IPS DF 4.7 (cell line): ENCODE results near the gene DEGS1.
"Not testable (repeated sequence)": the region's sequence is repeated elsewhere in the genome, so short reads cannot be mapped to it uniquely, and the experiment has no call there.

Experiments used
- DNase-seq: peaks from one replicate; pipeline ENCODE4 v3.0.0-alpha.2; 2013; ENCODE audit warnings: low spot score; ENCODE audit errors: extremely low read depth

DEGS1 gene

DNA sequence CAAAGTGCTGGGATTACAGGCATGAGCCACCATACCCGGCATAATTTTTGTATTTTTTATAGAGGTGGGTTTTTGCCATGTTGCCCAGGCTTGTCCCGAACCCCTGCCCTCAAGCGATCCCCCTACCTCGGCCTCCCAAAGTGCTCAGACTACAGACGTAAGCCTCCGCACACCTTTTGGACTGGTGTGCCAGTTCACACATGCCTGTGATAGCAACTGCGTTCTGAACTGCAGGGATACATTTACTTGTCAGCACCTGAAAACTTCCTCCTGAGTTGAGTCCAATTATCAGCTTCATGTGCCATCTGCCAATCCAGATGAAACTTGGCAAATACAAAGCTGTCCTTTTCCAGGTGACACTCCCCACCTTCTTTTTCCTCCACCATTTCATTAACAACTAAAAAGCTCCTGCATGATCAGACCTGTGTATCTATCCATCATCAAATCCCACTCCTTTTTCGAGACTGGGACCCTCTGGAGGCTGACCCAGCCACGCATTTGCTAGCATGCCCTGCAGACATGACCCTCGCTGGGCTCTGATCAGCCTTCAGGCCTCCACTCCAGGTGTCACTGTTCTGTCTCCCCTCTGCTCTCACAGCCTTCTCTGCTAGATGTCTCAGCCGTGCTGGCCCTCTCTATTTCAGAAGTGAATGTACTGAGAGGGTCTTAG is 2.1 kb upstream of the DEGS1 start:
- no peak for DNase-seq

DNA sequence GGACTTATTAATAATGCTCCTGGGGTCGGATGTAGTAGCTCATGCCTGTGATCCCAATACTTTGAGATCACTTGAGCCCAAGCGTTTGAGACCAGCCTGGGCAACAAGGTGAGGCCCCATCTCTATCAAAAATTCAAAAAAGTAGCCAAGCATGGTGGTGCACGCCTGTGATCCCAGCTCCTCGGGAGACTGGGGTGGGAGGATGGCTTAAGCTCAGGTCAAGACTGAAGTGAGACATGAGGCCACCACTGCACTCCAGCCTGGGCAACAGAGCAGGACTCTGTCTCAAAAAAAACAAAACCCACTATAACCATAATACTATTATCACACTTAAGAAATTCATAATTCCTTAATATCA is 1.6 kb upstream of the DEGS1 start:
- no peak for DNase-seq

DNA sequence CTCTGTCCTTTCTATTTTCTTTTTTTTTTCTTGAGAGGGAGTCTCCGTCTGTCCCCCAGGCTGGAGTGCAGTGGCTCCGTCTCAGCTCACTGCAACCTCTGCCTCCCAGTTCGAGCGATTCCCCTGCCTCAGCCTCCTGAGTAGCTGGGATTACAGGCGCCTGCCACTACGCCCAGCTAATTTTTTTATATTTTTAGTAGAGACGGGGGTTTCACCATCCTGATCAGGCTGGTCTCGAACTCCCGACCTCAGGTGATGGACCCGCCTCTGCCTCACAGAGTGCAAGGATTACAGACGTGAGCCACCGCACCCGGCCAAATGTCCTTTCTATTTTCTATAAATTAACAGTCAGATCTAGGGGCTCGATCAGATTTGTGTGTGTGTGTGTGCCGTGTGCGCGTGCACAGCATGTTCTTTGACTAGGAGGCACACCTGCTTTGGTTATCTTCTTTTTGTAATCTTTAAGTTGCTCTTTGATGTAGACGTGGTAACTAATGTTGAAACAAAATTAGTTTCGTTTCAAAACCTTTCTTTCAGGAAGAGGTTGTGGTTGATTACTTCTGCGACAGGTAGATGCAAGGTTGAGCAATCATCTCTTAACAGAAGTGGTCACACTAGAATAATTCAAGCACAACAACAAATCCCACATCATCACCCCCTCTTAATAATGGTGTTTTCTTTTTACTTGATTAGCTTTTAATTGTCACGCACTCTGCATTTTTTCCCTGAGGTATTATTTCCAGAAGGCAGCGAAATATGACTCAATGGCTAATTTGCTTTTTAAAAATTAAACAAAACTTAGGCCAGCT is 779 bp upstream of the DEGS1 start:
- no peak for DNase-seq

DNA sequence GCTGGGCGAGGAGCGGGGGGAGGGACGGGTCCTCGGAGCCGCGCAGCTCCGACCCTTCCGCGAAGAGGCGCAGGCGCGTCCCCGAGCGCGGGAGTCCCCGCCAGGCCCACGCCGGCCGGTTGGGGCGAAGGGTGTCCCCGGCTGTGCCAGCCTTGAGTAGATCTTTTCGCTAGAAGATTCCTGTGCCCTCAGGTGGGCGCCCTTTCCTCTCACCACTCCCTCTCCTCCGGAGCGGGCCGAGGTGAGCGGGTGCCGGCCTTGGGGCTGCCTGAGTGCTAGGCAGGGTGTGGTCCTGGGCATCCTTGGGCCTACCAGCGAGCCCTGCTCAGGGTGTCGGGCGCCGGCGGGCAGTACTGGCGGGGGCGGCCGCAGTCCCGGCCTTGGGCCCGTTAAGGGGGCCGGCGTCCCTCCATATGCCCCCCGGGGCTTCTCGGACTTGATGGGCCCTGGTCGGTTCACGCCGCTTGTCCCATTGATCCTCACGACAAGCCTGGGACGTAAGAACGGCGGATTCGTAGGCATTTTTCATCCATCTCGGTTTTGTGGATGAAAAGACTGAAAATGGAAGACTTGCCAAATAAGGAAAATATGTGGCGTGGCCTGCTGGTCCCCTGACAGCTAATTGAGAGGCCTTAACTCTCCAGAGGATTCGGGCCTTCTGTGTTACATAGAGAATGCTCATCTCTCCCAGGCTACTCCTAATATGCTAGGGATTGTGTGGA is 712 bp downstream of the DEGS1 start:
- DNase-seq, result no peak

DNA sequence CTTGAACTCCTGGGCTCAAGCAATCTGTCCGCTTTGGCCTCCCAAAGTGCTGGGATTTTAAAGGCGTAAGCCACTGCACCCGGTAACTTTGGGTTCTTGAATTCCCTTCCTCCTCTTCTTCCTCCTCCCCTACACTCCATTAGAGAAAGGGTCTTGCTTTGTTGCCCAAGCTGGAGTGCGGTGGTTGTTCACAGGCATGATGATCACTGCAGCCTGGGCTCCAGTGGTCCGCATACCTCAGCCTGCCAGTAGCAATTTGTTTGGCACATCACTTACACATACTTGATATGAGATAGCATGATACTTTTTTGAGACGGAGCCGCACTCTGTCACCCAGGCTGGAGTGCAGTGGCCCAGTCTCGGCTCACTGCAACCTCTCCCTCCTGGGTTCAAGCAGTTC is 2.2 kb downstream of the DEGS1 start:
- no peak for DNase-seq

DNA sequence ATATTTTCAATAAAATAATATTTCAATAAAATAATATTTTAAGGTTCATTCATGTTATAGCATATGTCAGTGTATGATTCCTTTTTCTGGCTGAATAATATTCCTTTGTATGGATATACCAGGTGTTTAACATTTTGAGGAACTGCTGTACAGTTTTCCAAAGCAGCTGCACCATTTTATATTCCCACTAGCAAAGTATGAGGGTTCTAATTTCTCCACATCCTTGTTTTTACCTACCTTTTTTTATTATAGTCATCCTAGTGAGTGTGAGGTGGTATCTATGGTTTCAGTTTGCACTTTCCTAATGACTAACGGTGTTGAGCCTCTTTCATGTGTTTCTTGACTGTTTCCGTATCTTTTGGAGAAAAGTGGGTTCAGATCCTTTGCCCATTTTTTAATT is 5.2 kb downstream of the DEGS1 start:
- no peak for DNase-seq

DNA sequence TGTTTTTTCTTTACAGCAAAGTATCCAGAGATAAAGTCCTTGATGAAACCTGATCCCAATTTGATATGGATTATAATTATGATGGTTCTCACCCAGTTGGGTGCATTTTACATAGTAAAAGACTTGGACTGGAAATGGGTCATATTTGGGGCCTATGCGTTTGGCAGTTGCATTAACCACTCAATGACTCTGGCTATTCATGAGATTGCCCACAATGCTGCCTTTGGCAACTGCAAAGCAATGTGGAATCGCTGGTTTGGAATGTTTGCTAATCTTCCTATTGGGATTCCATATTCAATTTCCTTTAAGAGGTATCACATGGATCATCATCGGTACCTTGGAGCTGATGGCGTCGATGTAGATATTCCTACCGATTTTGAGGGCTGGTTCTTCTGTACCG is 6.5 kb downstream of the DEGS1 start:
- no peak for DNase-seq

DNA sequence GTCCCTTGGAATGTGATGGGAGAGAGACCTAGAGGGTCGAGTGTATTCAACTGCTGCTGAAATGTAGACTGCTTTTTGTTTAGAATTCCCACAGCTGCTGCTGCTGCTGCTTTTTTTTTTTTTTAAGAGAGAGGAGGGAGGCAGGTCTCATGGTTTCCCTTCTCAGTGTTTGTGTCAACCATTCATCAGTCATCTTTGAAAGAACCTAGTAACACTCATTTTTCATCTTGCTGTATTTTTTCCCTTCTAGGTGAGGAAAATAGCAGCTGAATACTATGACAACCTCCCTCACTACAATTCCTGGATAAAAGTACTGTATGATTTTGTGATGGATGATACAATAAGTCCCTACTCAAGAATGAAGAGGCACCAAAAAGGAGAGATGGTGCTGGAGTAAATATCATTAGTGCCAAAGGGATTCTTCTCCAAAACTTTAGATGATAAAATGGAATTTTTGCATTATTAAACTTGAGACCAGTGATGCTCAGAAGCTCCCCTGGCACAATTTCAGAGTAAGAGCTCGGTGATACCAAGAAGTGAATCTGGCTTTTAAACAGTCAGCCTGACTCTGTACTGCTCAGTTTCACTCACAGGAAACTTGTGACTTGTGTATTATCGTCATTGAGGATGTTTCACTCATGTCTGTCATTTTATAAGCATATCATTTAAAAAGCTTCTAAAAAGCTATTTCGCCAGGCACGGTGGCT is 9.2 kb downstream of the DEGS1 start:
- DNase-seq, result no peak

DNA sequence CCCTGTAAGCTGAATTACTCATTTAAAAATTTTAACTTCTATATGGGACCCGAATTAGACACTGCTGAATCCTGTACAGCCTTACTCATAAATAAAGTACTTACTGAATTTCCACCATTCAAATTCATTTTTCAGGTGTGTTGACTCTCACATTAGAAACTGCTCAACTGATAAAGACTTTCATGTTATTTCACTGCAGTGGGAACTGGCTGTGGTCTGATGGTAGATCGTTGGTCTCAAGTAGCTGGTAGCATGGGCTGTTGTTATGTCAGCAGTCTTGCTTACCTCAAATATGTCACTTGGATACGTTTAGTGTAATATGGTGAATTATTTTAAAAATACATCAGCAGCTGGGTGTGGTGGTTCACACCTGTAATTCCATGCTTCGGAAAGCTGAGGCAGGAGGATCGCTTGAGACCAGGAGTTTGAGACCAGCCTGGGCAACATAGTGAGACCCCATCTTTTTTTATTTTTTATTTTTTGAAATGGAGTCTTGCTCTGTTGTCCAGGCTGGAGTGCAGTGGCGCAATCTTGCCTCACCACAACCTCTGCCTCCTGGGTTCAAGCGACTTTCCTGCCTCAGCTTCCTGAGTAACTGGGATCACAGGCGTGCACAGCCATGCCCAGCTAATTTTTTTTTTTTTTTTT is 10.4 kb downstream of the DEGS1 start:
- no peak for DNase-seq

DNA sequence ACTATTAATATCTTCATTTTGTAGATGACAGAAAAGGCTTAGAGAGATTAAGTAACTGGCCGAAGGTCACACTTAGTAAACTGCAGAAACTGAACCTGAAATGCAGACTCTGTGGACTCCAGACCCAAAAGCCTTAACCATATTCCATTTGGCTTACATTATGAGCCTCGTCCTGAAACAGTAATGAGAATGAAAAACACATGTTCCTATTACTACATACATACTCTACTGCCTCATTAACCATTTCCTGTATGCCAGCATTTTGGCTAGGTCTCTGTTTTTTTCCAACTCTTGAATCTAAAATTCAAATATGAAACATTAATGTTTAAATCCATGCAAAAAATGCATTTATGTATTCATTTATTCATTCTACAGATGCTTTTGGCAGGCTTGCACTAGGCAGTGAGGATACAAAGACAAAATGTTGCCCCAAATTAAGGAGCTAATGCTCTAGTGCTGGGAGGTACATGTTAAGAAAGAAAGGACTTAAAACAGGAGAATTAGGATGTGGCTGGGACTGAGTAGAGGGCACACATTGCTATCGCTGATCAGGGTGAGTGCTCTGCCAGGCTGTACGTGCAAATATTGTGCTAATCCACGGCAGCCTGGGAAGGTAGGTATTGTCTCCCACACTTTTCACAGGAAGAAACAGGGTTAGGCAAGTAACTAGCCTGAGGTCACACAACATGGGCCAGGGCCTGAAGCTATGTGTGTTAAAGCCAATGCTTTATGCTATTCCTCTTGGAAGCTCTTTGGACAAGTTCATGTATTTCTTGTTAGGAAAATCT is 14.0 kb downstream of the DEGS1 start:
- DNase-seq, result no peak

DNA sequence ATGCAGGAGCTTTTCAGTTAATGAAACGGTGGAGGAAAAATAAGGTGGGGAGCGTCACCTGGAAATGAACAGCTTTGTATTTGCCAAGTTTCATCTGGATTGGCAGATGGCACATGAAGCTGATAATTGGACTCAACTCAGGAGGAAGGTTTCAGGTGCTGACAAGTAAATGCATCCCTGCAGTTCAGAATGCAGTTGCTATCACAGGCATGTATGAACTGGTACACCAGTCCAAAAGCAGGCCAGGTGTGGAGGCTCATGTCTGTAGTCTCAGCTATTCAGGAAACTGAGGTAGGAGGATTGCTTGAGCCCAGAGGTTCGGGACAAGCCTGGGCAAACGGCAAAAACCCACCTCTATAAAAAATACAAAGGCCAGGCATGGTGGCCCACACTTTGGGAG is 15.5 kb downstream of the DEGS1 start:
- no peak for DNase-seq

DNA sequence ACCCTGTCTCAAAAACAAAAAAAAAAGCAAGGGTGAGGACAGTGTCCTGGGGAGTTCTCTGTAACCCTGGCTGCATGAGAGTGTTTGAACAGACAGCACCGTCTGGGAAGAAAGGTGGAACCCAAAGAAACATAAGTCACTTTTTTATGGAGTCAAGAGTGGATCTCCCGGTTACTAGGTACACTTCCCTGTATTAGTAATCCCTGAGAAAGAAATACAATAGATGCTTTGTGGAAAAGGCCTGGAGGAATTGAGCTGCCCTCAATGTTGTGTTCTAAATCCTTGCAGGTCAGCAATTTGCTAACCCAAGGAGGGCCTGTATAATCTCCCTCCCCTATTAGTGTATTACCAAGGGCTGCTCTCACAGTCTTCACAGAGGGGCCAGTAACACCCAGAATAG is 16.6 kb downstream of the DEGS1 start:
- DNase-seq, result no peak

DNA sequence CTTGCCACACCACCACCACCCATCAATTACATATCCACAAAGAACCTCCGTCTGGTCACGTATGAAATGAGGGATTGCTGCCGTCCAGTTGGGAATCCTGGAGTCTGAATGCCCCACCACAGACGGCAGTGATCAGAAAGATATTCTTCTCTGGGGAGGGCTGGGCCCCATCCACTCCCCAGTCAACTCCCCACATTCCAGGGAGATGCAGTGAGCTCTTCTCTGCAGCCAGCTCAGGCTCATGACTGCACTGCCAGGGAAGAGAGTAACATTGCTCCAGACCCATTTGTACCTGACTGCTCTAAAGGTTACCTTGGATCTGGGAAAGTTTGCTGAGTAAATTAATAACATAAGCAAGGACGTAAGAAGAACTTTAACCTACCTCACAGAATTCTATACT is 18.3 kb downstream of the DEGS1 start:
- no peak for DNase-seq

DNA sequence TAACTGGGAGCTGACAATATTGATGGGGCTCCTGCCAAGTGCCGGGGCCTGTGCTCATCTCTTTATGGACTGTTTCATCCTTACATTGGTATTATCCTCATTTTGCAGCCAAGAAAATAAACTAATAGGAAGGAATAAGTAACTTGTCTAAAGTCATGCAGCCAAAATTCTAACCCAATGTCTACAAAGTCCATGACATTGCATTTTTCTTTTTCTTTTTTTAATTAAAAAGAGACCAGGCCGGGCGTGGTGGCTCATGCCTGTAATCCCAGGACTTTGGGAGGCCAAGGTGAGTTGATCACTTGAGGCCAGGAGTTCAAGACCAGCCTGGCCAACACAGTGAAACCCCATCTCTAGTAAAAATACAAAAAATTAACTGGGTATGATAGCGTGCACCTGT is 18.8 kb downstream of the DEGS1 start:
- DNase-seq, result no peak

DNA sequence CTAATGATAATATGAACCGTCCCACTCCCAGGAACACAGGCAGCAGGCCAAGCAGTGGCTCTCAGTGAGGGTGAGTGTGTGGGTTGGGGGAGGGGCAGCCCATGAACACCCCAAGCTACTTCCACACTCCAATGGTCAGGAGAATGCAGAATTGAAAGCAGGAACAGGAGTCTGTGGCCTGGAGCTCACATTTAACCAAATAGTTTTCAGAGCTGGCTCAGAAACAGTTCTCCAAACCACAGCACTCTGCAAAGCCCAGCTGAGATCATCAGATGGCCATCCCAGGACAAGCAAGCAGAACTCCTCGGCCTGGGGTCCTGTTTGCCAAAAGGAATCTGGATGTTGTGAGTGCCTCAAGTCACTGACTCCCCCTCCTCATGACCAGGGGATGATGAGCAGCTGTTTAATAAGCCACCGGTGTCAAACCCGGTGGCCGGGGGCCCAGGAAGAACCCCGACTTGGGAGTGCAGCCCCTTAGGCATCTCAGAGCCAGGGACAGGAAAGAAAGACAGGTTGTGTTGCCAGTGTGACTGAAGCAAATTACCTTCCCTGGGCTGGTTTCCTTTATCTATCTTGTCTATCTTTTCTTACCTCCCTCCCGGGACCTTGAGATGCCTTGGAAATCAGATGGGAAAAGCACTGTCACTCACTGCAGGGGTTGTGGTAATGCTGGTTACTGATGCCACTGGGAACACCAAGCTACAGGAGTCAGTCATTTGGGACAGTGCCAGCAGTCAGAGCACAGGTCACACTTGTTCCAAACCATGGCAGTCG is 20.4 kb downstream of the DEGS1 start:
- DNase-seq, result no peak

DNA sequence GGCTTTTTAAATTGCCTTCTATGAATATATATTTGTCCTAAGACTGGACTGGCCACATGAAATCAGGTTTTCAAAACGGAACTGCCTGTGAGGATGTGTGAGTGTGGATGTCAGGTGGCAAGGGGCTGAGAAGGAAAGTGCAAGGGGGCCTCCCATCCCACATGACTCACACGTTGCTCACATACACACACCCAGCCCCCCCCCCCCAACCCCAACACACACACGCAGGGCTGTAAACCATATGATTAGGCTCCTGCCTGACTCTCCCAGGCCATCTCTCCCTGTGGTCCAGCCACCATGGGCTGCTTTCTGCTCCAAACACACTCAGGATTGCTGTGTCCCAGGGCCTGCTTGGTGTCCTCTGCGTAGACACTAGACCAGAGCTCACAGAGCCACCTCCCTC is 22.4 kb downstream of the DEGS1 start:
- no peak for DNase-seq

DNA sequence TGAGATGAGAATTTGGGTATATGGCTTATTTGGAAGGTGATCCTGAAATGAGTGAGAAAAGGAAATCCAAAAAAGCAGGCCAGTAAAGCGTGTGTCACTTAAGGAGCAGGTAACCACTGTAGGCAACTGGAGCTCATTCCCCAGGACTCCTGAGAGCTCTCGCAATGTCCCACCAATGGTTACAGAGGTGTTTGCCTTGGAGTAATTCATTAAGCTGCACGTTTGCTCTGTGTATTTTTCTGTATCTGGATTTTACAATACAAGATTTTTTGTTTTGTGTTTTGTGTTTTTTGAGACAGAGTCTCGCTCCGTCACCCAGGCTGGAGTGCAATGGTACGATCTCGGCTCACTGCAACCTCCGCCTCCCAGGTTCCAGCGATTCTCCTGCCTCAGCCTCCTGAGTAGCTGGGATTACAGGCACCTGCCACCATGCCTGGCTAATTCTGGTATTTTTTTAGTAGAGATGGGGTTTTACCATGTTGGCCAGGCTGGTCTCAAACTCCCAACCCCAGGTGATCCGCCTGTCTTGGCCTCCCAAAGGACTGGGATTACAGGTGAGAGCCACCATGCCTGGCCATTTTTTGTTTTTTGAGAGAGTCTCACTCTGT is 23.0 kb downstream of the DEGS1 start:
- not testable (repeated sequence) for DNase-seq

DNA sequence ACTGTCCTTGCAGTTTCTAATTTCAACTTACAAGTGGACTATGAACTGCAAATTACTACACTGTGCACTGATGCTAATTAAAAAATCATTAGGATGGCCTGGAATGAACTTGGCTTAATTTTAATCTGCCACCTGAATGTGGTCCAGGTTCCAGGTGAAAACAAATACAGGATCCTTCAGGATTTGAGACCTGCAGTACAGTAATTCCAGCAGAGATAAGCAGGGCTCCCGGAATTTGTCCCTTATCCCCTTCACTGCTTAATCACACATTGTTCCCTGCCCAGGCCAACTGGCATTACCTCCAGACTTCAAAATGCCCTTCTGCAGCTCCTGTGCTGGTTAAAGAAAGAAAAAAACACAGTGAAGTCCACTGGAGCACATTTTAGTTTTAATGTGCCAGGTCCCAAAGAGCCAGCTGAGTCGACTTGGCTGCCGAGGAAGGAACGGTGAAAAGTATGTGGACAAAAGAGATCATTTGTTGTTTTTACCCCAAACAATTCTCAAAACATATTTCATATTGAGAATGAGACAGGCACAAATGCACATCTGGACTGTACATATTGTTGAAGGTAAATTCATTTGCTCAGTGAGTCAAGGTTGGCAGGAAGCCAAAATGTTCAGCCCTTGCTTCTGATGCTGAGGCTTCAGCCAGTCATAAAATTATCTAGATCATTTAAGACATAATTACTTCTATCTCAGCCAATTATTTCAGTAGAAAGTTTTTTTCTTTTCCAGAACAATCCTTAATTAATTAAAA is 28.3 kb downstream of the DEGS1 start:
- DNase-seq, result no peak

DNA sequence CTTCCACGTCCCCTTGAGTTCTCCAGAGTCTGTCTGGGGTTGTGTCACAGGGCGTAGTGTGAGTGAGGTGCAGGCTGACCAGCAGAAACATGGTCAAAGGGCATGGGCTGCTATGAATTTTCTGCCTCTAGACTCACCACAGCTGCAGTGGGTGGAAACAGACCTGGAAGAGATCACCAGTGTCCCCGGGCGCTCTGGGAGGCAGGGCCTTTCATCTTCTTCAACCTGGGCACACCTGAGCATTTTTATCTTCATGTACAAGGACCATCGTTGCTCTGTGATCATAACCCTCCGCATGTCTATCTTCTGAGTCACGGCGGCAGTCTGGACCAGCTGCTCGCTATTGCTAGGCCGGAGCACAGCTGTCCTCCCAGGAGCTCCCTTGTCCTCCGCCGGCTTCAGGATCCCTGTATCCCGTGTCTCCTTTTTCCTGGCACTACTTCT is 29.6 kb downstream of the DEGS1 start:
- no peak for DNase-seq
